HEK293 (cell line): ENCODE data around the gene ATP8A2.

Source experiments
- CTCF ChIA-PET: fragments of 350-600 bp; formaldehyde crosslinking; extraction: SDS; loops from one replicate; lab custom pipeline; 2021; ENCODE audit warnings: antibody characterized with exemption; lab: Yijun Ruan, JAX
- POLR2A ChIA-PET: fragments of 300-600 bp; formaldehyde crosslinking; extraction: SDS; loops from one replicate; lab custom pipeline; 2020; ENCODE audit warnings: antibody characterized with exemption, inconsistent platforms; lab: Yijun Ruan, JAX
- H3K27ac ChIP-seq: fragments of 200-500 bp; sonication (Bioruptor generic); 2 replicates; pipeline ENCODE4 v1.5.1; 2014; ENCODE audit warnings: low read depth, low read length, control low read depth, inconsistent platforms; ENCODE audit errors: extremely low read depth
- H3K36me3 ChIP-seq, 2 experiments: fragments of 200-500 bp in 1 of 2; sonication (Bioruptor generic) in 1 of 2; 1 replicate in 1 of 2; 2 replicates in 1 of 2; pipeline ENCODE4 v1.5.1; 2014 to 2017; ENCODE audit warnings: inconsistent platforms in 2 of 2, low read length in 2 of 2; ENCODE audit not compliant: control insufficient read depth in 2 of 2, insufficient read depth in 1 of 2
- H3K4me1 ChIP-seq: fragments of 200-500 bp; sonication (Bioruptor generic); 2 replicates; pipeline ENCODE4 v1.5.1; 2014; ENCODE audit warnings: mild to moderate bottlenecking, low read length, inconsistent platforms; ENCODE audit not compliant: control insufficient read depth, insufficient read depth
- H3K4me3 ChIP-seq: 2 replicates; pipeline ENCODE4 v1.5.1; 2011; ENCODE audit warnings: low read depth, mild to moderate bottlenecking, control low read depth, low read length, moderate library complexity
- H3K9me3 ChIP-seq: fragments of 200-500 bp; sonication (Bioruptor generic); 2 replicates; pipeline ENCODE4 v1.5.1; 2014; ENCODE audit warnings: low read depth, low read length, inconsistent platforms; ENCODE audit not compliant: control insufficient read depth, insufficient read depth
- FEZF1 ChIP-seq: fragments of 450-650 bp; formaldehyde crosslinking; IDR thresholded peaks from 2 replicates; pipeline ENCODE4 v1.5.1; 2016; ENCODE audit warnings: missing biosample characterization, missing genetic modification characterization
- GFI1B ChIP-seq: fragments of 450-650 bp; formaldehyde crosslinking; IDR thresholded peaks from 2 replicates; pipeline ENCODE4 v1.5.1; 2016; ENCODE audit warnings: missing biosample characterization, missing genetic modification characterization
- GLI4 ChIP-seq: fragments of 450-650 bp; formaldehyde crosslinking; IDR thresholded peaks from 2 replicates; pipeline ENCODE4 v1.5.1; 2016; ENCODE audit warnings: missing biosample characterization, missing genetic modification characterization
- KLF1 ChIP-seq: fragments of 450-650 bp; formaldehyde crosslinking; IDR thresholded peaks from 2 replicates; pipeline ENCODE4 v1.5.1; 2016; ENCODE audit warnings: missing biosample characterization, missing genetic modification characterization
- MEIS1 ChIP-seq: sonication (generic); formaldehyde crosslinking; IDR thresholded peaks from 2 replicates; pipeline ENCODE4 v1.8.1; 2022; ENCODE audit warnings: missing genetic modification reagents, mild to moderate bottlenecking, borderline replicate concordance
- PRDM10 ChIP-seq: fragments of 450-650 bp; formaldehyde crosslinking; IDR thresholded peaks from 2 replicates; pipeline ENCODE4 v1.5.1; 2016; ENCODE audit warnings: missing biosample characterization, missing genetic modification characterization
- ZBTB44 ChIP-seq: fragments of 450-650 bp; IDR thresholded peaks from 2 replicates; pipeline ENCODE4 v1.5.1; 2018; ENCODE audit warnings: missing biosample characterization, mild to moderate bottlenecking, missing genetic modification characterization
- ZBTB7A ChIP-seq: fragments of 450-650 bp; formaldehyde crosslinking; IDR thresholded peaks from 2 replicates; pipeline ENCODE4 v1.5.1; 2016; ENCODE audit warnings: low read depth, missing biosample characterization, missing genetic modification characterization
- ZNF18 ChIP-seq: fragments of 450-650 bp; formaldehyde crosslinking; IDR thresholded peaks from 2 replicates; pipeline ENCODE4 v1.5.1; 2016; ENCODE audit warnings: missing biosample characterization, missing genetic modification characterization
- ZNF202 ChIP-seq: fragments of 450-650 bp; formaldehyde crosslinking; IDR thresholded peaks from 2 replicates; pipeline ENCODE4 v1.5.1; 2016; ENCODE audit warnings: missing biosample characterization, missing genetic modification characterization, borderline replicate concordance
- ZNF221 ChIP-seq: fragments of 450-650 bp; formaldehyde crosslinking; IDR thresholded peaks from 2 replicates; pipeline ENCODE4 v1.5.1; 2017; ENCODE audit warnings: missing biosample characterization, missing genetic modification characterization, borderline replicate concordance
- ZNF239 ChIP-seq: fragments of 450-650 bp; formaldehyde crosslinking; IDR thresholded peaks from 2 replicates; pipeline ENCODE4 v1.5.1; 2016; ENCODE audit warnings: missing biosample characterization, missing genetic modification characterization
- ZNF24 ChIP-seq: fragments of 450-650 bp; formaldehyde crosslinking; IDR thresholded peaks from 2 replicates; pipeline ENCODE4 v1.5.1; 2016; ENCODE audit warnings: missing biosample characterization, missing genetic modification characterization
- ZNF324 ChIP-seq: fragments of 450-650 bp; formaldehyde crosslinking; IDR thresholded peaks from 2 replicates; pipeline ENCODE4 v1.5.1; 2016; ENCODE audit warnings: missing biosample characterization, missing genetic modification characterization
- ZNF488 ChIP-seq: fragments of 450-650 bp; formaldehyde crosslinking; IDR thresholded peaks from 2 replicates; pipeline ENCODE4 v1.5.1; 2016; ENCODE audit warnings: missing biosample characterization, missing genetic modification characterization
- ZNF518A ChIP-seq: fragments of 450-650 bp; formaldehyde crosslinking; conservative IDR thresholded peaks from 2 replicates; pipeline ENCODE4 v1.5.1; 2016; ENCODE audit warnings: low read depth, missing biosample characterization, missing genetic modification characterization
- ZNF610 ChIP-seq: fragments of 450-650 bp; formaldehyde crosslinking; IDR thresholded peaks from 2 replicates; pipeline ENCODE4 v1.5.1; 2016; ENCODE audit warnings: missing biosample characterization, missing genetic modification characterization, borderline replicate concordance
- ZNF654 ChIP-seq: fragments of 450-650 bp; formaldehyde crosslinking; IDR thresholded peaks from 2 replicates; pipeline ENCODE4 v1.5.1; 2016; ENCODE audit warnings: low read depth, missing biosample characterization, missing genetic modification characterization
- ZNF670 ChIP-seq: fragments of 450-650 bp; formaldehyde crosslinking; IDR thresholded peaks from 2 replicates; pipeline ENCODE4 v1.5.1; 2016; ENCODE audit warnings: missing biosample characterization, missing genetic modification characterization, low read depth
- ZNF776 ChIP-seq: fragments of 450-650 bp; formaldehyde crosslinking; IDR thresholded peaks from 2 replicates; pipeline ENCODE4 v1.5.0; 2017; ENCODE audit warnings: missing biosample characterization, missing genetic modification characterization, borderline replicate concordance

Gene ATP8A2

GRCh38 chr13:25502551-25502950 lies 130.8 kb downstream of the ATP8A2 start (continued):
- TF ChIP-seq GFI1B (tag by site-specific recombination) (no peak), ZBTB7A (tag by site-specific recombination) (no peak), KLF1 (tag by site-specific recombination) (no peak)

GRCh38 chr13:25503856-25504255 lies 132.1 kb downstream of the ATP8A2 start:
- H3K4me3 ChIP-seq = no peak overlapping the region
- H3K27ac ChIP-seq = no peak overlapping the region
- no peak for TF ChIP-seq ZNF24 (tag by site-specific recombination)
- TF ChIP-seq ZNF518A = no peak
- TF ChIP-seq ZNF202 = no peak
- TF ChIP-seq ZNF239 (tag by site-specific recombination) = no peak
- no peak for TF ChIP-seq GLI4 (tag by site-specific recombination)
- TF ChIP-seq PRDM10 (tag by site-specific recombination) = no peak
- CTCF ChIA-PET = no interaction called here
- H3K36me3 ChIP-seq = no peaks in the 10 kb centered on the region
- H3K9me3 ChIP-seq = no peaks in the 10 kb centered on the region
- H3K4me1 ChIP-seq = no peaks in the 10 kb centered on the region
- POLR2A ChIA-PET = no interaction called here

GRCh38 chr13:25507841-25508240 lies 136.1 kb downstream of the ATP8A2 start:
- Histone ChIP-seq H3K9me3 (no peaks in the 10 kb centered on the region), H3K4me3 (no peak overlapping the region), H3K27ac (no peak overlapping the region), H3K4me1 (no peaks in the 10 kb centered on the region), H3K36me3 (no peaks in the 10 kb centered on the region)
- ChIA-PET CTCF (no interaction called here), POLR2A (no interaction called here)
- TF ChIP-seq ZNF18 (tag by site-specific recombination) (no peak), ZNF776 (tag by site-specific recombination) (no peak), ZBTB44 (no peak), ZNF488 (no peak), ZNF654 (no peak), ZNF670 (no peak), ZNF610 (tag by site-specific recombination) (no peak), FEZF1 (no peak), ZNF221 (no peak), MEIS1 (CRISPR knock-in tag) (no peak), ZNF324 (tag by site-specific recombination) (no peak)
